Hair follicular keratinocyte (primary cell): Measurements from ENCODE around the gene HIGD1A. TPM values are rescaled to one million over a fixed set of nuclear protein-coding genes. Genes with fewer than 3 reads are reported as not detected.

Experiments
- total RNA-seq: library from RNA; depleted of rRNA; stranded (reverse); fragments of >200 nt; gene quantifications from 2 replicates; pipeline ENCODE4 v1.2.3, GENCODE V29; 2015

HIGD1A gene
- 192 and 207 TPM in 2 replicates for total RNA-seq

DNA sequence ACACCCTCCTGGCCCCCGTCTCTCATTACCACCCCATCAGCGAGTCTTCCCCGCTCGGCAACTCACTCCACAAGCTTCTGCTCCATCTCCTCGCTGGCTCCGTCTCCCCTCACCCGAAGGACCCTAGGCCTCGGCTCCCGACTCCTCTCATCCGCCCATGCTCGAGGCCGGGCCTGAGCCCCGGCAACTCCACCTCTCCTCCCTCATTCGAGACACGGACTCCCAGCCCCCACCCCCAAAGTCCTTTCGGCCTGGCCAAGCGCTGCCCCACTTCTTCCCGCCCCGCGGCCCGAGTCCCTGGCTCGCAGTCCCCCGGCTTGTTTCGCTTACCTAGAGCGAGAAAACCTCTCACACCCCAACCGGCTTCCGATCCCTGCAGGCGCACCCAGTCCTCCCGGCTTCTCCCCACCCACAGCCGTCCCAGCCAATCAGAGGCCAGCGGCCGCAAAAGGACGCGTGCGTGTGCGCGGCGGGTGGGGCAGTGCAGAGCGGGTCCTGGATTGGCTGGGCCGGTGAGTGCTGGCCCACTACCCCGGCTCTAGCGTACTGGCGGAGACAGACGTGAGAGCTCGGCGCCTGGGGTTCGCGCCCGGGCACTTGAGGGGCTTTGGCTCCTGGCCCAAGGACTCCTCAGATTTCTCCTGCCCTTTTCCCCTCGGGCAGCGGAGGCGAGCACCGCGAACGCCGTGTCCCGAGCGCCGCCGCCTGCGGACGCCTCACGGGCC lies at the start of gene HIGD1A:
Gene HIGD1A (minus strand): TSS at position 385 of the 725 bp plus-strand sequence. CDS start 10,237 bp downstream, outside the sequence.

DNA sequence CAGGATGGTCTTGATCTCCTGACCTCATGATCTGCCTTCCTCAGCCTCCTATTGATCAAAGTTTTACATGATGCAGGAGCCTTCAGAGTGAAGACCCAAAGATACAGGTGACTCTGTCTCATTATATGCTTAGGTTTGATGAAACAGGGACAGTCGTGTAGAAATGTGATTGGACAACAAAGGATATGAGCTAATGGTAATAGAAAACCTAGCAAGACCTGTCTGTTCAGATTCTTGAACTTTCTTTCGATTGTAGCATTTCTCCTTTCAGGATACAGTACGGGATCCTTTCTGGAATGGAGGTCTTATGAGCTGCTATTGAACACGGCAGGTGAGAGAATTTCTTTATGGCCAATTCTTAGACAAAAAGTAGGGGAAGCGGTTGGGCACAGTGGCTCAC lies 4.9 kb upstream of the HIGD1A start, which contains the start of gene ACKR2:
Gene ACKR2 (plus strand): TSS at position 244 of the 400 bp plus-strand sequence. CDS start 55,058 bp downstream, outside the sequence.

DNA sequence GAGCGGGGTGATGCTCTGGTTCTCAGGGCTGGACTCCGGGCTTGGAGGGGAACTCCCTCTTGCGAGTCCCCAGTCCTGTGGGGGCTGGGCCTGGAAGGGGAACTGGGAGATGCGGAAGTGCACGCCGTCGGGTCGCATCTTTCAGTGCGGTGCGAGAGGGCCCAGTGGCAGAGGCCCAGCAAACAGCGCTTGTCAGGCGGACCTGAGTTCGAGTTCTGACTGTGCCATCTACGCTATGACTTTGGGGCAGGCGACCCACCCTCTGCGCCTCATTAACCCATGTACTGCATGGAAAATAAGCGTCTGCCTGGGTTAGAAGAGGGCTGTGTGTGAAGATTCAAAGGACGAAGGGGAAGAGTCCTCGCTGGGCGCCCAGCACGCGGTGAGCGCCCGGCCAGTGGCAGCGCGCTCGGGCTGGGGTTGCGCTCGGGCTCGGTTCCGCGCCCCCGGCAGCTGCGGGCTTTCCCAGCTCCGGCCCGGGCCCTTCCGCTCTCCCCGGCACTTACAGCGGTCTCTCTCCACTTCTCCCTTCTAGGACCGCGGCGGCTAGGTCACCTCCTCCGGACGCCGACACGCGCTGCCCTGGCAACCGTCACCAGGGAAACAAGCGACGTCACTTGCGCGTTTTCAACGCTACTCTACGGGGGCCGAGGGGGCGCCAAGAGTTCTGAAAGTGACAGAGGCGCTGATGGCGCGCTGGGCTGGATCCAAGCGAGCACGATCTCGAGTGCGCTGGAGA lies 31.5 kb downstream of the HIGD1A start, which contains the start of gene CCDC13:
Gene CCDC13 (minus strand): TSS at position 584 of the 739 bp plus-strand sequence. CDS start 14,908 bp downstream, outside the sequence.

Other genes starting within 250 kb of the HIGD1A start
- gene SEC22C, start 222.5 kb downstream of the HIGD1A start, total RNA-seq, result 75.3 and 86.5 TPM in 2 replicates
- gene SS18L2, start 213.6 kb downstream of the HIGD1A start, total RNA-seq, result 32.3 and 49.1 TPM in 2 replicates
- 9.2 and 15.5 TPM in 2 replicates for gene NKTR, start 203.8 kb downstream of the HIGD1A start, total RNA-seq
- gene ZBTB47, start 150.8 kb downstream of the HIGD1A start, total RNA-seq, result 7.3 and 10.5 TPM in 2 replicates
- not detected in 2 replicates for gene KLHL40, start 119.0 kb downstream of the HIGD1A start, total RNA-seq
- gene HHATL, start 101.7 kb downstream of the HIGD1A start, total RNA-seq, result not detected in 2 replicates
- 0.19 and 0.78 TPM in 2 replicates for gene CCDC13, start 31.2 kb downstream of the HIGD1A start, total RNA-seq
- 0.08 TPM in 1 of 2 replicates, not detected in the other for gene ACKR2, start 5.0 kb upstream of the HIGD1A start, total RNA-seq
- not detected in 2 replicates for gene CYP8B1, start 71.4 kb upstream of the HIGD1A start, total RNA-seq
- gene ZNF662, start 101.7 kb upstream of the HIGD1A start, total RNA-seq, result 1.0 and 1.5 TPM in 2 replicates
- 0.91 and 0.94 TPM in 2 replicates for gene GASK1A, start 174.8 kb upstream of the HIGD1A start, total RNA-seq